ENCODE data around the gene FARP1. TPM values are rescaled to one million over a fixed set of nuclear protein-coding genes. Genes with fewer than 3 reads are reported as not detected.
A peak's percentile ranks its signal among the peaks of the same experiment; 100 is the strongest.

The FARP1 gene
- total and polyA plus RNA-seq, 2 of the 13 experiments (the other 11 are each of a cell fraction or from before 2014, with no cell fraction given) = 70.6 to 126 TPM

- TF ChIP-seq, protein P1, sequence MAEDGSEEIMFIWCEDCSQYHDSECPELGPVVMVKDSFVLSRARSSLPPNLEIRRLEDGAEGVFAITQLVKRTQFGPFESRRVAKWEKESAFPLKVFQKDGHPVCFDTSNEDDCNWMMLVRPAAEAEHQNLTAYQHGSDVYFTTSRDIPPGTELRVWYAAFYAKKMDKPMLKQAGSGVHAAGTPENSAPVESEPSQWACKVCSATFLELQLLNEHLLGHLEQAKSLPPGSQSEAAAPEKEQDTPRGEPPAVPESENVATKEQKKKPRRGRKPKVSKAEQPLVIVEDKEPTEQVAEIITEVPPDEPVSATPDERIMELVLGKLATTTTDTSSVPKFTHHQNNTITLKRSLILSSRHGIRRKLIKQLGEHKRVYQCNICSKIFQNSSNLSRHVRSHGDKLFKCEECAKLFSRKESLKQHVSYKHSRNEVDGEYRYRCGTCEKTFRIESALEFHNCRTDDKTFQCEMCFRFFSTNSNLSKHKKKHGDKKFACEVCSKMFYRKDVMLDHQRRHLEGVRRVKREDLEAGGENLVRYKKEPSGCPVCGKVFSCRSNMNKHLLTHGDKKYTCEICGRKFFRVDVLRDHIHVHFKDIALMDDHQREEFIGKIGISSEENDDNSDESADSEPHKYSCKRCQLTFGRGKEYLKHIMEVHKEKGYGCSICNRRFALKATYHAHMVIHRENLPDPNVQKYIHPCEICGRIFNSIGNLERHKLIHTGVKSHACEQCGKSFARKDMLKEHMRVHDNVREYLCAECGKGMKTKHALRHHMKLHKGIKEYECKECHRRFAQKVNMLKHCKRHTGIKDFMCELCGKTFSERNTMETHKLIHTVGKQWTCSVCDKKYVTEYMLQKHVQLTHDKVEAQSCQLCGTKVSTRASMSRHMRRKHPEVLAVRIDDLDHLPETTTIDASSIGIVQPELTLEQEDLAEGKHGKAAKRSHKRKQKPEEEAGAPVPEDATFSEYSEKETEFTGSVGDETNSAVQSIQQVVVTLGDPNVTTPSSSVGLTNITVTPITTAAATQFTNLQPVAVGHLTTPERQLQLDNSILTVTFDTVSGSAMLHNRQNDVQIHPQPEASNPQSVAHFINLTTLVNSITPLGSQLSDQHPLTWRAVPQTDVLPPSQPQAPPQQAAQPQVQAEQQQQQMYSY (CRISPR knock-in tag; IDR thresholded peaks at IDR 0.05) = no peak
- TF ChIP-seq GATAD2A (CRISPR knock-in tag; IDR thresholded peaks at IDR 0.05) (no peak), SOX6 (IDR thresholded peaks at IDR 0.05) (no peak), SOX6 (CRISPR knock-in tag; IDR thresholded peaks at IDR 0.05) (peak; percentile 28; the same call in 1 of the 2 replicates), KMT2B (CRISPR knock-in tag; IDR thresholded peaks at IDR 0.05) (no peak), FOXJ3 (CRISPR knock-in tag; IDR thresholded peaks at IDR 0.05; ENCODE audit: borderline replicate concordance) (no peak), PHF20 (CRISPR knock-in tag; IDR thresholded peaks at IDR 0.05) (no peak), MTF1 (CRISPR knock-in tag; IDR thresholded peaks at IDR 0.05) (no peak), NAIF1 (CRISPR knock-in tag; IDR thresholded peaks at IDR 0.05; ENCODE audit: borderline replicate concordance) (no peak), SOX13 (IDR thresholded peaks at IDR 0.05) (no peak), SOX13 (CRISPR knock-in tag; conservative IDR thresholded peaks at IDR 0.05 in 1 of 2, IDR thresholded peaks at IDR 0.05 in 1 of 2) (peak in 1 of 2 experiments; percentile 73; a peak in 2 of 4 replicates), ZNF275 (CRISPR knock-in tag; IDR thresholded peaks at IDR 0.05; ENCODE audit: borderline replicate concordance) (no peak), SMYD3 (CRISPR knock-in tag; IDR thresholded peaks at IDR 0.05) (no peak)
- TF ChIP-seq, protein P2, sequence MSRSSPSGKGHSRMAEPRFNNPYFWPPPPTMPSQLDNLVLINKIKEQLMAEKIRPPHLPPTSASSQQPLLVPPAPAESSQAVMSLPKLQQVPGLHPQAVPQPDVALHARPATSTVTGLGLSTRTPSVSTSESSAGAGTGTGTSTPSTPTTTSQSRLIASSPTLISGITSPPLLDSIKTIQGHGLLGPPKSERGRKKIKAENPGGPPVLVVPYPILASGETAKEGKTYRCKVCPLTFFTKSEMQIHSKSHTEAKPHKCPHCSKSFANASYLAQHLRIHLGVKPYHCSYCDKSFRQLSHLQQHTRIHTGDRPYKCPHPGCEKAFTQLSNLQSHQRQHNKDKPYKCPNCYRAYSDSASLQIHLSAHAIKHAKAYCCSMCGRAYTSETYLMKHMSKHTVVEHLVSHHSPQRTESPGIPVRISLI (CRISPR knock-in tag; IDR thresholded peaks at IDR 0.05; ENCODE audit: borderline replicate concordance) = 0 out of 2 replicates have a peak, but pooled peaks have one; percentile 39
- TF ChIP-seq, protein P3, sequence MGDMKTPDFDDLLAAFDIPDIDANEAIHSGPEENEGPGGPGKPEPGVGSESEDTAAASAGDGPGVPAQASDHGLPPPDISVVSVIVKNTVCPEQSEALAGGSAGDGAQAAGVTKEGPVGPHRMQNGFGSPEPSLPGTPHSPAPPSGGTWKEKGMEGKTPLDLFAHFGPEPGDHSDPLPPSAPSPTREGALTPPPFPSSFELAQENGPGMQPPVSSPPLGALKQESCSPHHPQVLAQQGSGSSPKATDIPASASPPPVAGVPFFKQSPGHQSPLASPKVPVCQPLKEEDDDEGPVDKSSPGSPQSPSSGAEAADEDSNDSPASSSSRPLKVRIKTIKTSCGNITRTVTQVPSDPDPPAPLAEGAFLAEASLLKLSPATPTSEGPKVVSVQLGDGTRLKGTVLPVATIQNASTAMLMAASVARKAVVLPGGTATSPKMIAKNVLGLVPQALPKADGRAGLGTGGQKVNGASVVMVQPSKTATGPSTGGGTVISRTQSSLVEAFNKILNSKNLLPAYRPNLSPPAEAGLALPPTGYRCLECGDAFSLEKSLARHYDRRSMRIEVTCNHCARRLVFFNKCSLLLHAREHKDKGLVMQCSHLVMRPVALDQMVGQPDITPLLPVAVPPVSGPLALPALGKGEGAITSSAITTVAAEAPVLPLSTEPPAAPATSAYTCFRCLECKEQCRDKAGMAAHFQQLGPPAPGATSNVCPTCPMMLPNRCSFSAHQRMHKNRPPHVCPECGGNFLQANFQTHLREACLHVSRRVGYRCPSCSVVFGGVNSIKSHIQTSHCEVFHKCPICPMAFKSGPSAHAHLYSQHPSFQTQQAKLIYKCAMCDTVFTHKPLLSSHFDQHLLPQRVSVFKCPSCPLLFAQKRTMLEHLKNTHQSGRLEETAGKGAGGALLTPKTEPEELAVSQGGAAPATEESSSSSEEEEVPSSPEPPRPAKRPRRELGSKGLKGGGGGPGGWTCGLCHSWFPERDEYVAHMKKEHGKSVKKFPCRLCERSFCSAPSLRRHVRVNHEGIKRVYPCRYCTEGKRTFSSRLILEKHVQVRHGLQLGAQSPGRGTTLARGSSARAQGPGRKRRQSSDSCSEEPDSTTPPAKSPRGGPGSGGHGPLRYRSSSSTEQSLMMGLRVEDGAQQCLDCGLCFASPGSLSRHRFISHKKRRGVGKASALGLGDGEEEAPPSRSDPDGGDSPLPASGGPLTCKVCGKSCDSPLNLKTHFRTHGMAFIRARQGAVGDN (CRISPR knock-in tag; IDR thresholded peaks at IDR 0.05) = peak; percentile 56
- TF ChIP-seq, protein P4, sequence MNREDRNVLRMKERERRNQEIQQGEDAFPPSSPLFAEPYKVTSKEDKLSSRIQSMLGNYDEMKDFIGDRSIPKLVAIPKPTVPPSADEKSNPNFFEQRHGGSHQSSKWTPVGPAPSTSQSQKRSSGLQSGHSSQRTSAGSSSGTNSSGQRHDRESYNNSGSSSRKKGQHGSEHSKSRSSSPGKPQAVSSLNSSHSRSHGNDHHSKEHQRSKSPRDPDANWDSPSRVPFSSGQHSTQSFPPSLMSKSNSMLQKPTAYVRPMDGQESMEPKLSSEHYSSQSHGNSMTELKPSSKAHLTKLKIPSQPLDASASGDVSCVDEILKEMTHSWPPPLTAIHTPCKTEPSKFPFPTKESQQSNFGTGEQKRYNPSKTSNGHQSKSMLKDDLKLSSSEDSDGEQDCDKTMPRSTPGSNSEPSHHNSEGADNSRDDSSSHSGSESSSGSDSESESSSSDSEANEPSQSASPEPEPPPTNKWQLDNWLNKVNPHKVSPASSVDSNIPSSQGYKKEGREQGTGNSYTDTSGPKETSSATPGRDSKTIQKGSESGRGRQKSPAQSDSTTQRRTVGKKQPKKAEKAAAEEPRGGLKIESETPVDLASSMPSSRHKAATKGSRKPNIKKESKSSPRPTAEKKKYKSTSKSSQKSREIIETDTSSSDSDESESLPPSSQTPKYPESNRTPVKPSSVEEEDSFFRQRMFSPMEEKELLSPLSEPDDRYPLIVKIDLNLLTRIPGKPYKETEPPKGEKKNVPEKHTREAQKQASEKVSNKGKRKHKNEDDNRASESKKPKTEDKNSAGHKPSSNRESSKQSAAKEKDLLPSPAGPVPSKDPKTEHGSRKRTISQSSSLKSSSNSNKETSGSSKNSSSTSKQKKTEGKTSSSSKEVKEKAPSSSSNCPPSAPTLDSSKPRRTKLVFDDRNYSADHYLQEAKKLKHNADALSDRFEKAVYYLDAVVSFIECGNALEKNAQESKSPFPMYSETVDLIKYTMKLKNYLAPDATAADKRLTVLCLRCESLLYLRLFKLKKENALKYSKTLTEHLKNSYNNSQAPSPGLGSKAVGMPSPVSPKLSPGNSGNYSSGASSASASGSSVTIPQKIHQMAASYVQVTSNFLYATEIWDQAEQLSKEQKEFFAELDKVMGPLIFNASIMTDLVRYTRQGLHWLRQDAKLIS (CRISPR knock-in tag; IDR thresholded peaks at IDR 0.05) = no peak
Measured at GRCh38 chr13:98261165-98261702, 118.3 kb downstream of the FARP1 start (continued).

Measured in HepG2 (cell line).